Measurements from ENCODE around the gene TNNT2.

TNNT2 gene

GRCh38 chr1:201350361-201350725 lies 27.1 kb downstream of the TNNT2 start:
- Histone ChIP-seq H3K27ac (ENCODE audit: insufficient read depth, low read depth, low read length, poor library complexity, severe bottlenecking) (no peak overlapping the region), H3K9me3 (ENCODE audit: control insufficient read depth, low read length) (no peaks in the 10 kb centered on the region), H3K36me3 (ENCODE audit: control insufficient read depth, insufficient read depth, low read length) (no peaks in the 10 kb centered on the region), H3K27me3 (ENCODE audit: control insufficient read depth, insufficient read depth, low read length, poor library complexity, severe bottlenecking) (no peaks in the 10 kb centered on the region), H3K4me3 (ENCODE audit: insufficient read depth, low read depth, low read length) (no peak overlapping the region), H3K4me1 (ENCODE audit: control insufficient read depth, insufficient read depth, low read length) (peaks cover 4% of the 10 kb centered on the region)
- WGBS, 2 experiments, result 83 to 86% methylated on average over 2 of the region's 2 CpGs

GRCh38 chr1:201349092-201349491 lies 28.4 kb downstream of the TNNT2 start:
- Histone ChIP-seq H3K27ac (ENCODE audit: insufficient read depth, low read depth, low read length, poor library complexity, severe bottlenecking) (no peak overlapping the region), H3K4me3 (ENCODE audit: insufficient read depth, low read depth, low read length) (no peak overlapping the region), H3K27me3 (ENCODE audit: control insufficient read depth, insufficient read depth, low read length, poor library complexity, severe bottlenecking) (no peaks in the 10 kb centered on the region), H3K9me3 (ENCODE audit: control insufficient read depth, low read length) (no peaks in the 10 kb centered on the region), H3K4me1 (ENCODE audit: control insufficient read depth, insufficient read depth, low read length) (peaks cover 10% of the 10 kb centered on the region), H3K36me3 (ENCODE audit: control insufficient read depth, insufficient read depth, low read length) (no peaks in the 10 kb centered on the region)
- WGBS, 2 experiments, result 83 to 87% methylated on average over 4 of the region's 4 CpGs

GRCh38 chr1:201348211-201348566 lies 29.3 kb downstream of the TNNT2 start:
- Histone ChIP-seq H3K4me1 (ENCODE audit: control insufficient read depth, insufficient read depth, low read length) (peaks cover 10% of the 10 kb centered on the region), H3K27me3 (ENCODE audit: control insufficient read depth, insufficient read depth, low read length, poor library complexity, severe bottlenecking) (no peaks in the 10 kb centered on the region), H3K4me3 (ENCODE audit: insufficient read depth, low read depth, low read length) (no peak overlapping the region), H3K36me3 (ENCODE audit: control insufficient read depth, insufficient read depth, low read length) (no peaks in the 10 kb centered on the region), H3K9me3 (ENCODE audit: control insufficient read depth, low read length) (no peaks in the 10 kb centered on the region), H3K27ac (ENCODE audit: insufficient read depth, low read depth, low read length, poor library complexity, severe bottlenecking) (no peak overlapping the region)
- WGBS, 2 experiments, result 27 to 31% methylated on average over 6 of the region's 6 CpGs

- H3K9me3 ChIP-seq (ENCODE audit: control insufficient read depth, low read length), result no peaks in the 10 kb centered on the region
- 27 to 29% methylated on average over 7 of the region's 7 CpGs for WGBS, 2 experiments
- H3K36me3 ChIP-seq (ENCODE audit: control insufficient read depth, insufficient read depth, low read length), result no peaks in the 10 kb centered on the region
- no peak overlapping the region for H3K4me3 ChIP-seq (ENCODE audit: insufficient read depth, low read depth, low read length)
- H3K4me1 ChIP-seq (ENCODE audit: control insufficient read depth, insufficient read depth, low read length), result peaks cover 10% of the 10 kb centered on the region
- no peak overlapping the region for H3K27ac ChIP-seq (ENCODE audit: insufficient read depth, low read depth, low read length, poor library complexity, severe bottlenecking)
- no peaks in the 10 kb centered on the region for H3K27me3 ChIP-seq (ENCODE audit: control insufficient read depth, insufficient read depth, low read length, poor library complexity, severe bottlenecking)
These were observed 29.8 kb downstream of the TNNT2 start for GRCh38 chr1:201347498-201348210.

GRCh38 chr1:201346987-201347386 lies 30.5 kb downstream of the TNNT2 start:
- Histone ChIP-seq H3K27me3 (ENCODE audit: control insufficient read depth, insufficient read depth, low read length, poor library complexity, severe bottlenecking) (no peaks in the 10 kb centered on the region), H3K4me3 (ENCODE audit: insufficient read depth, low read depth, low read length) (no peak overlapping the region), H3K4me1 (ENCODE audit: control insufficient read depth, insufficient read depth, low read length) (peaks cover 10% of the 10 kb centered on the region), H3K36me3 (ENCODE audit: control insufficient read depth, insufficient read depth, low read length) (no peaks in the 10 kb centered on the region), H3K27ac (ENCODE audit: insufficient read depth, low read depth, low read length, poor library complexity, severe bottlenecking) (no peak overlapping the region), H3K9me3 (ENCODE audit: control insufficient read depth, low read length) (no peaks in the 10 kb centered on the region)
- WGBS, 2 experiments, result 31 to 38% methylated on average over 2 of the region's 2 CpGs

- H3K27me3 ChIP-seq (ENCODE audit: control insufficient read depth, insufficient read depth, low read length, poor library complexity, severe bottlenecking), result no peaks in the 10 kb centered on the region
- H3K9me3 ChIP-seq (ENCODE audit: control insufficient read depth, low read length), result no peaks in the 10 kb centered on the region
- no peak overlapping the region for H3K4me3 ChIP-seq (ENCODE audit: insufficient read depth, low read depth, low read length)
- H3K27ac ChIP-seq (ENCODE audit: insufficient read depth, low read depth, low read length, poor library complexity, severe bottlenecking), result no peak overlapping the region
- 68 to 73% methylated on average over 5 of the region's 5 CpGs for WGBS, 2 experiments
- no peaks in the 10 kb centered on the region for H3K36me3 ChIP-seq (ENCODE audit: control insufficient read depth, insufficient read depth, low read length)
- peaks cover 10% of the 10 kb centered on the region for H3K4me1 ChIP-seq (ENCODE audit: control insufficient read depth, insufficient read depth, low read length)
These were observed 31.0 kb downstream of the TNNT2 start for GRCh38 chr1:201346337-201346939.

- H3K27ac ChIP-seq (ENCODE audit: insufficient read depth, low read depth, low read length, poor library complexity, severe bottlenecking), result no peak overlapping the region
- 94 to 95% methylated on average over 5 of the region's 5 CpGs for WGBS, 2 experiments
- H3K4me3 ChIP-seq (ENCODE audit: insufficient read depth, low read depth, low read length), result no peak overlapping the region
- H3K27me3 ChIP-seq (ENCODE audit: control insufficient read depth, insufficient read depth, low read length, poor library complexity, severe bottlenecking), result no peaks in the 10 kb centered on the region
- H3K4me1 ChIP-seq (ENCODE audit: control insufficient read depth, insufficient read depth, low read length), result peaks cover 10% of the 10 kb centered on the region
- H3K36me3 ChIP-seq (ENCODE audit: control insufficient read depth, insufficient read depth, low read length), result no peaks in the 10 kb centered on the region
- no peaks in the 10 kb centered on the region for H3K9me3 ChIP-seq (ENCODE audit: control insufficient read depth, low read length)
These were observed 32.5 kb downstream of the TNNT2 start for GRCh38 chr1:201345081-201345355.

GRCh38 chr1:201344206-201345080 lies 33.0 kb downstream of the TNNT2 start:
- WGBS, 2 experiments, result 77 to 78% methylated on average over 7 of the region's 7 CpGs
- H3K9me3 ChIP-seq (ENCODE audit: control insufficient read depth, low read length), result no peaks in the 10 kb centered on the region
- no peaks in the 10 kb centered on the region for H3K36me3 ChIP-seq (ENCODE audit: control insufficient read depth, insufficient read depth, low read length)
- no peaks in the 10 kb centered on the region for H3K27me3 ChIP-seq (ENCODE audit: control insufficient read depth, insufficient read depth, low read length, poor library complexity, severe bottlenecking)
- H3K4me1 ChIP-seq (ENCODE audit: control insufficient read depth, insufficient read depth, low read length), result peaks cover 10% of the 10 kb centered on the region
- H3K4me3 ChIP-seq (ENCODE audit: insufficient read depth, low read depth, low read length), result no peak overlapping the region
- H3K27ac ChIP-seq (ENCODE audit: insufficient read depth, low read depth, low read length, poor library complexity, severe bottlenecking), result no peak overlapping the region

GRCh38 chr1:201341377-201341776 lies 36.1 kb downstream of the TNNT2 start:
- H3K4me1 ChIP-seq (ENCODE audit: control insufficient read depth, insufficient read depth, low read length), result peaks cover 6% of the 10 kb centered on the region
- H3K36me3 ChIP-seq (ENCODE audit: control insufficient read depth, insufficient read depth, low read length), result no peaks in the 10 kb centered on the region
- no peaks in the 10 kb centered on the region for H3K27me3 ChIP-seq (ENCODE audit: control insufficient read depth, insufficient read depth, low read length, poor library complexity, severe bottlenecking)
- no peaks in the 10 kb centered on the region for H3K9me3 ChIP-seq (ENCODE audit: control insufficient read depth, low read length)
- H3K4me3 ChIP-seq (ENCODE audit: insufficient read depth, low read depth, low read length), result no peak overlapping the region
- no peak overlapping the region for H3K27ac ChIP-seq (ENCODE audit: insufficient read depth, low read depth, low read length, poor library complexity, severe bottlenecking)
- 100% methylated on average over 1 of the region's 1 CpG for WGBS, 2 experiments

- Histone ChIP-seq H3K27me3 (ENCODE audit: control insufficient read depth, insufficient read depth, low read length, poor library complexity, severe bottlenecking) (no peaks in the 10 kb centered on the region), H3K4me3 (ENCODE audit: insufficient read depth, low read depth, low read length) (no peak overlapping the region), H3K9me3 (ENCODE audit: control insufficient read depth, low read length) (no peaks in the 10 kb centered on the region), H3K36me3 (ENCODE audit: control insufficient read depth, insufficient read depth, low read length) (no peaks in the 10 kb centered on the region), H3K27ac (ENCODE audit: insufficient read depth, low read depth, low read length, poor library complexity, severe bottlenecking) (no peak overlapping the region), H3K4me1 (ENCODE audit: control insufficient read depth, insufficient read depth, low read length) (no peaks in the 10 kb centered on the region)
- WGBS, 2 experiments, result 93 to 96% methylated on average over 9 of the region's 9 CpGs
These were observed 40.6 kb downstream of the TNNT2 start for GRCh38 chr1:201336711-201337450.
